ENCODE results near the gene MANSC1. TPM values are rescaled to one million over a fixed set of nuclear protein-coding genes. Genes with fewer than 3 reads are reported as not detected.

MANSC1 gene
- total and polyA plus RNA-seq, 2 donors (not counting 1 experiment from before 2014, with no cell fraction given): 0.09 to 0.32 TPM

DNA sequence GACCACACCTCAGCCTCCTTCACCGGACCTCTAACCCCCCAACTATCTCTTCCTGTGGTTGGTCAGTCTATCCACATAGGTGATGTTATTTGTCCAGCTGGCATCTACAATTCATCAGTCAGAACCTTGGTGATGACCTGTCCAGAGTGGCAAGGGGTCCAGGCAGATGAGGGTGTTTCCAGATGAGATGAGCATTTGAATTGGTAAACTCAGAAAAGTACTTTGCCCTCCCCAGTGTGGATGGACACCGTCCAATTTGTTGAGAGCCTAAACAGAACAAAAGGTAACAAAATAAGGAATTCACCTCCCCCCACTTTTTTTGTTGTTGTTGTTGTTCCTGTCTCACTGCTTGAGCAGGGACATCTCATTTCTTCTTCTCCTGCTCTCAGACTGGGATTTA is 48.9 kb downstream of the MANSC1 start:
- DNase-seq (no peak), ATAC-seq (ENCODE audit: low read depth) (no peak)
- ChIA-PET POLR2A (no interaction called here), CTCF (interaction anchor here (0.6 to 0.9 kb wide), 2 partner anchors 20 to 33 kb away, joined by 3 to 4 read pairs; no protein-coding TSS in a partner anchor)
- H3K4me1 Mint-ChIP-seq: no peaks in the 10 kb centered on the region
- peaks cover 9% of the 10 kb centered on the region for H3K27me3 Mint-ChIP-seq
- H3K4me3 Mint-ChIP-seq: no peak overlapping the region
- Histone ChIP-seq H2AFZ (ENCODE audit: insufficient read depth, low read depth, low read length, poor library complexity, severe bottlenecking) (no peak overlapping the region), H4K20me1 (ENCODE audit: control insufficient read depth, insufficient read depth, low read length, poor library complexity, severe bottlenecking) (no peaks in the 10 kb centered on the region), H3K79me2 (ENCODE audit: control insufficient read depth, insufficient read depth, low read length) (no peaks in the 10 kb centered on the region), H3K4me1 (ENCODE audit: control insufficient read depth in 2 of 2, insufficient read depth in 2 of 2, low read length in 2 of 2) (no peaks in the 10 kb centered on the region), H3K9me3 (ENCODE audit: control extremely low read depth in 1 of 3, control insufficient read depth in 2 of 3, insufficient read depth in 1 of 3, low read length in 2 of 3) (no peaks in the 10 kb centered on the region), H3K4me2 (replicated peaks; ENCODE audit: low read depth, low read length, poor library complexity, severe bottlenecking) (no peak overlapping the region), H3K27ac (ENCODE audit: low read length in 2 of 2) (no peak overlapping the region), H3K36me3 (replicated peaks in 1 of 2; ENCODE audit: control extremely low read depth in 1 of 2, control insufficient read depth in 1 of 2, extremely low read depth in 1 of 2, insufficient read depth in 2 of 2, low read length in 1 of 2) (no peaks in the 10 kb centered on the region), H3K9ac (ENCODE audit: low read length) (no peak overlapping the region), H3K27me3 (replicated peaks in 1 of 4; ENCODE audit: control extremely low read depth in 1 of 4, control insufficient read depth in 3 of 4, insufficient read depth in 4 of 4, low read length in 3 of 4) (no peaks in the 10 kb centered on the region), H3K4me3 (ENCODE audit: control extremely low read depth in 1 of 5, extremely low read depth in 1 of 5, insufficient read depth in 1 of 5, low read depth in 2 of 5, low read length in 4 of 5) (no peak overlapping the region)
- intact Hi-C loops (cut with micrococcal nuclease): no loop called here
- WGBS (ENCODE audit: insufficient coverage): no CpG with 5 or more reads among the region's 2 CpGs
- no peaks in the 10 kb centered on the region for H3K9me3 Mint-ChIP-seq (ENCODE audit: insufficient read depth)
- no peak overlapping the region for H3K27ac Mint-ChIP-seq
- TF ChIP-seq EZH2 (IDR thresholded peaks at IDR 0.05; ENCODE audit: borderline replicate concordance, insufficient read depth, low read depth, low read length, poor library complexity, severe bottlenecking): no peak
- no peak for TF ChIP-seq CTCF (IDR thresholded peaks at IDR 0.05)

DNA sequence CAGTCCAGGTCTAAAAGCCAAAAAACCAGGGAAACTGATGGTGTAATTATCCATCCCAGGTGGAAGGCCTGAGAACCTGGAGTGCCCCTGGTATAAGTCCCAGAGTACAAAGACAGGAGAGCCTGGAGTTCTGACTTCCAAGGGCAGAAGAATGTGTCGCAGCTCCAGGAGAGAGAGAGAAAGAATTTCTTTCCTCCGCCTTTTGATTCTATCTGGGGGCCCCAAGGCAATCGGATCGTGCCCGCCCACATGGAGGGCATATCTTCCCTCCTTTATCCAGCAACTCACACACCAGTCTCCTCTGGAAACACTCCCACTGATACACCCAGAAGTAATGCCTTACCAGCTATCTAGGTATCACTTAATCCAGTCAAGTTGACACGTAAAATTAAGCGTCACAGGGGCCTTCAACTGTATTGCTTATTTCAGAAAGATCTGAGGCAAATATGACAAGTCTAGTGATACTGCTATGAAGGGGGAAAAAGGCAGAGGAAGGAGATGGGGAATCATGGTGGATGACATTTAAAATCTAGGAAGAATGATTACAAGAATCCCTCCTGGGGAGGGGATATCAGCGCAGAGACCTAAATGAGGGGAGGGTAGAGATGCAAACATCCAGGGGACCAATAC is 52.7 kb downstream of the MANSC1 start:
- H3K27ac Mint-ChIP-seq: no peak overlapping the region

More for the DNA sequence above, 52.7 kb downstream of the MANSC1 start:
- Histone ChIP-seq H3K79me2 (ENCODE audit: control insufficient read depth, insufficient read depth, low read length) (no peaks in the 10 kb centered on the region), H3K36me3 (replicated peaks in 1 of 2; ENCODE audit: control extremely low read depth in 1 of 2, control insufficient read depth in 1 of 2, extremely low read depth in 1 of 2, insufficient read depth in 2 of 2, low read length in 1 of 2) (no peaks in the 10 kb centered on the region), H2AFZ (ENCODE audit: insufficient read depth, low read depth, low read length, poor library complexity, severe bottlenecking) (no peak overlapping the region), H3K9ac (ENCODE audit: low read length) (no peak overlapping the region), H3K4me1 (ENCODE audit: control insufficient read depth in 2 of 2, insufficient read depth in 2 of 2, low read length in 2 of 2) (no peaks in the 10 kb centered on the region), H3K9me3 (ENCODE audit: control extremely low read depth in 1 of 3, control insufficient read depth in 2 of 3, insufficient read depth in 1 of 3, low read length in 2 of 3) (no peaks in the 10 kb centered on the region), H3K4me3 (ENCODE audit: control extremely low read depth in 1 of 5, extremely low read depth in 1 of 5, insufficient read depth in 1 of 5, low read depth in 2 of 5, low read length in 4 of 5) (no peak overlapping the region), H3K27ac (ENCODE audit: low read length in 2 of 2) (no peak overlapping the region), H4K20me1 (ENCODE audit: control insufficient read depth, insufficient read depth, low read length, poor library complexity, severe bottlenecking) (no peaks in the 10 kb centered on the region), H3K27me3 (replicated peaks in 1 of 4; ENCODE audit: control extremely low read depth in 1 of 4, control insufficient read depth in 3 of 4, insufficient read depth in 4 of 4, low read length in 3 of 4) (no peaks in the 10 kb centered on the region), H3K4me2 (replicated peaks; ENCODE audit: low read depth, low read length, poor library complexity, severe bottlenecking) (no peak overlapping the region)
- Mint-ChIP-seq H3K9me3 (ENCODE audit: insufficient read depth) (no peaks in the 10 kb centered on the region), H3K27me3 (peaks cover 4% of the 10 kb centered on the region), H3K4me3 (no peak overlapping the region), H3K4me1 (no peaks in the 10 kb centered on the region)
- no peak for ATAC-seq (ENCODE audit: low read depth)
- CTCF ChIA-PET: no interaction called here
- TF ChIP-seq CTCF (IDR thresholded peaks at IDR 0.05) (no peak), EZH2 (IDR thresholded peaks at IDR 0.05; ENCODE audit: borderline replicate concordance, insufficient read depth, low read depth, low read length, poor library complexity, severe bottlenecking) (no peak)
- POLR2A ChIA-PET: interaction anchor here (0.6 kb wide), 1 partner anchor 496 kb away, joined by 4 read pairs; no protein-coding TSS in a partner anchor
- intact Hi-C loops (cut with micrococcal nuclease): no loop called here
- WGBS (ENCODE audit: insufficient coverage): 93% methylated on average over 4 of the region's 8 CpGs
- DNase-seq: no peak

Data from B cell (primary cell).